Upper lobe of left lung (tissue), 6 donors: Measurements from ENCODE around the gene DTNA. TPM values are rescaled to one million over a fixed set of nuclear protein-coding genes. Genes with fewer than 3 reads are reported as not detected.

Source experiments
- ATAC-seq, 2 donors: fragments of 200-7000 bp; cut with Tn5 transposase; one replicate each; pipeline ENCODE4 v1.9.1; 2022; ENCODE audit warnings: mild to moderate bottlenecking in 2 of 2, moderate library complexity in 2 of 2; ENCODE audit not compliant: low FRiP score in 2 of 2
- DNase-seq, 2 donors: peaks; one replicate each; pipeline ENCODE4 v3.0.0-alpha.2; 2019 to 2020
- H3K27ac ChIP-seq, 4 donors: fragments of 200-600 bp; sonication (generic); one replicate each; pipeline ENCODE4 v1.5.1; 2016 to 2019
- H3K27me3 ChIP-seq, 4 donors: fragments of 200-600 bp; sonication (generic); one replicate each; pipeline ENCODE4 v1.5.1; 2017 to 2019
- H3K36me3 ChIP-seq, 4 donors: fragments of 200-600 bp; sonication (generic); one replicate each; pipeline ENCODE4 v1.5.1; 2016 to 2019
- H3K4me1 ChIP-seq, 4 donors: fragments of 200-600 bp; sonication (generic); one replicate each; pipeline ENCODE4 v1.5.1; 2018 to 2019
- H3K4me3 ChIP-seq, 4 donors: fragments of 200-600 bp; sonication (generic); one replicate each; pipeline ENCODE4 v1.5.1; 2017 to 2019; ENCODE audit warnings: mild to moderate bottlenecking in 2 of 4, moderate library complexity in 1 of 4
- H3K9me3 ChIP-seq, 4 donors: fragments of 200-600 bp; sonication (generic); one replicate each; pipeline ENCODE4 v1.5.1; 2018 to 2019
- CTCF ChIP-seq, 6 experiments: fragments of 450-650 bp in 4 of 6; fragments of 200-600 bp in 2 of 6; sonication (generic) in 2 of 6; IDR thresholded peaks; one replicate each; pipeline ENCODE4 v1.5.1; 2016 to 2019; ENCODE audit warnings: antibody characterized with exemption in 6 of 6
- EP300 ChIP-seq, 4 donors: sonication (generic); formaldehyde crosslinking; IDR thresholded peaks; one replicate each; pipeline ENCODE4 v1.5.1; 2017; ENCODE audit warnings: antibody characterized with exemption in 4 of 4, control low read depth in 2 of 4
- POLR2A ChIP-seq, 4 donors: fragments of 450-650 bp; IDR thresholded peaks; one replicate each; pipeline ENCODE4 v1.5.1; 2016 to 2017; ENCODE audit warnings: antibody characterized with exemption in 4 of 4, mild to moderate bottlenecking in 2 of 4
- POLR2AphosphoS5 ChIP-seq, 2 donors: sonication (generic); formaldehyde crosslinking; IDR thresholded peaks; one replicate each; pipeline ENCODE4 v1.5.1; 2017; ENCODE audit warnings: antibody characterized with exemption in 2 of 2
- WGBS, 2 donors: methylation state at CpG; one replicate each; pipeline ENCODE4 v1.1.5; 2017 to 2018; 5-methylcytosine and 5-hydroxymethylcytosine counted together
- total RNA-seq, 6 donors: library from RNA; depleted of rRNA in 4 of 6; stranded (reverse); fragments of >200 nt in 4 of 6; gene quantifications; one replicate each; pipeline versions ENCODE4 v1.1.0 to v1.2.1, GENCODE V29; 2016 to 2021
- donor health status: DM: no; HTN: no; CAD: no; lungs with moderate emphysema.
- donor health status: DM: no; HTN: yes; CAD: no; lungs with severe emphysema.

The DTNA gene
- total RNA-seq, 6 donors from 2014 or later, result 7.2 to 25.1 (median 16.7) TPM

- Histone ChIP-seq H3K9me3 (no peaks in the 10 kb centered on the region), H3K27me3 (no peaks in the 10 kb centered on the region), H3K4me3 (no peak overlapping the region), H3K27ac (no peak overlapping the region), H3K4me1 (no peaks in the 10 kb centered on the region), H3K36me3 (no peaks in the 10 kb centered on the region)
- no peak for TF ChIP-seq CTCF (IDR thresholded peaks at IDR 0.05)
- no peak for TF ChIP-seq EP300 (IDR thresholded peaks at IDR 0.05)
- no peak for TF ChIP-seq POLR2AphosphoS5 (IDR thresholded peaks at IDR 0.05)
- TF ChIP-seq POLR2A (IDR thresholded peaks at IDR 0.05), result no peak
- no peak for DNase-seq
- no peak for ATAC-seq
Measured at GRCh38 chr18:34691614-34692013, 18.5 kb upstream of the DTNA start.

DNA sequence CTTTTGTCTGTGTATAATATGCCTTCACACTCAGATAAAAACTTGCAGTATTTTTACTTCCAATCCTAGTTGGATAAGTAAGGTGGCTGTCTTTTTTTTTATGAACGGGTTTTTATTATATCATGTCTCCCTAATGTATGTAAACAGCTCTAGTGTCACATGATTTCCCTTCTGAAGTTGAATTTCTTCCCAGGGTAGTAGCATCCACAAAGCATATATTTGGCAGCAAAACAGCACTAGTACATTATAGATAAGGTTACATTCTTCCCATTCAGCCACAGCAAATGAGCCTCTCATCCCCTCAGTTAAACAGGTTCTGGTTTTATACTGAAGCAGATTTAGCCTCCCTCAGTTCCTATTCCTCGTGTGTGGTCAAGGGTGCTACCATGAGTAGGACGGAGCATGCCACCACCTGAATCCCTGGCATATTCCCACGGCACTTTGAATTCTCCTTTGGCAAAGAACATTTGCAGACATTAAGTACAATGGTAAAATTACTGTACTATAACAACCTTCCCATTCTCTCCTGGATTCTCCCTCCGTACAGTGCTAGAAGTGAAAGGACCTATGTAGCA, 15.4 kb upstream of the DTNA start:
- TF ChIP-seq POLR2AphosphoS5 (IDR thresholded peaks at IDR 0.05), result no peak
- TF ChIP-seq EP300 (IDR thresholded peaks at IDR 0.05), result no peak
- TF ChIP-seq CTCF (IDR thresholded peaks at IDR 0.05), result no peak
- no peak for TF ChIP-seq POLR2A (IDR thresholded peaks at IDR 0.05)
- Histone ChIP-seq H3K9me3 (no peaks in the 10 kb centered on the region), H3K36me3 (no peaks in the 10 kb centered on the region), H3K4me1 (no peaks in the 10 kb centered on the region), H3K27ac (no peak overlapping the region), H3K4me3 (no peak overlapping the region), H3K27me3 (no peaks in the 10 kb centered on the region)
- DNase-seq, result no peak
- 64 to 77% methylated on average over 5 of the region's 5 CpGs for WGBS, 2 donors
- ATAC-seq, result no peak

- TF ChIP-seq POLR2A (IDR thresholded peaks at IDR 0.05) (no peak), CTCF (IDR thresholded peaks at IDR 0.05) (no peak), POLR2AphosphoS5 (IDR thresholded peaks at IDR 0.05) (no peak), EP300 (IDR thresholded peaks at IDR 0.05) (no peak)
- no peak for ATAC-seq
- 65 to 72% methylated on average over 5 of the region's 5 CpGs for WGBS, 2 donors
Measured at GRCh38 chr18:34695310-34695709, 14.8 kb upstream of the DTNA start.

GRCh38 chr18:34696671-34697070, 13.4 kb upstream of the DTNA start:
- ATAC-seq (no peak), DNase-seq (no peak)
- Histone ChIP-seq H3K9me3 (no peaks in the 10 kb centered on the region), H3K4me3 (no peak overlapping the region), H3K27ac (no peak overlapping the region), H3K36me3 (no peaks in the 10 kb centered on the region), H3K4me1 (no peaks in the 10 kb centered on the region), H3K27me3 (no peaks in the 10 kb centered on the region)
- no peak for TF ChIP-seq POLR2A (IDR thresholded peaks at IDR 0.05)
- TF ChIP-seq CTCF (IDR thresholded peaks at IDR 0.05), result no peak
- no peak for TF ChIP-seq EP300 (IDR thresholded peaks at IDR 0.05)
- TF ChIP-seq POLR2AphosphoS5 (IDR thresholded peaks at IDR 0.05), result no peak
- 91 to 96% methylated on average over 2 of the region's 2 CpGs for WGBS, 2 donors

More at GRCh38 chr18:34695310-34695709, 14.8 kb upstream of the DTNA start:
- H3K36me3 ChIP-seq, result no peaks in the 10 kb centered on the region
- no peak overlapping the region for H3K4me3 ChIP-seq
- no peak overlapping the region for H3K27ac ChIP-seq
- H3K9me3 ChIP-seq, result no peaks in the 10 kb centered on the region
- no peaks in the 10 kb centered on the region for H3K27me3 ChIP-seq
- H3K4me1 ChIP-seq, result no peaks in the 10 kb centered on the region
- no peak for DNase-seq

- H3K4me3 ChIP-seq, result no peak overlapping the region
- WGBS, 2 donors, result 80 to 88% methylated on average over 1 of the region's 1 CpG
- no peaks in the 10 kb centered on the region for H3K4me1 ChIP-seq
- H3K27ac ChIP-seq, result no peak overlapping the region
- H3K9me3 ChIP-seq, result no peaks in the 10 kb centered on the region
- DNase-seq (no peak), ATAC-seq (no peak)
- H3K27me3 ChIP-seq, result no peaks in the 10 kb centered on the region
- TF ChIP-seq EP300 (IDR thresholded peaks at IDR 0.05) (no peak), CTCF (IDR thresholded peaks at IDR 0.05) (no peak)
- no peaks in the 10 kb centered on the region for H3K36me3 ChIP-seq
Measured at GRCh38 chr18:34697233-34697632, 12.9 kb upstream of the DTNA start.
